ENCODE data around the gene CNR1.

CNR1 gene

GRCh38 chr6:88142297-88142668 is 23.9 kb downstream of the CNR1 start:
- no peak overlapping the region for H3K27ac ChIP-seq
- TF ChIP-seq CTCF (IDR thresholded peaks at IDR 0.05) (no peak), ZFX (IDR thresholded peaks at IDR 0.05; ENCODE audit: borderline replicate concordance) (no peak)

GRCh38 chr6:88141561-88142296 is 24.4 kb downstream of the CNR1 start:
- TF ChIP-seq ZFX (IDR thresholded peaks at IDR 0.05; ENCODE audit: borderline replicate concordance) (no peak), CTCF (IDR thresholded peaks at IDR 0.05) (no peak)
- H3K27ac ChIP-seq, result no peak overlapping the region

GRCh38 chr6:88137915-88138314 is 28.2 kb downstream of the CNR1 start:
- no peak for TF ChIP-seq ZFX (IDR thresholded peaks at IDR 0.05; ENCODE audit: borderline replicate concordance)
- TF ChIP-seq CTCF (IDR thresholded peaks at IDR 0.05), result no peak
- no peak overlapping the region for H3K27ac ChIP-seq

- TF ChIP-seq CTCF (IDR thresholded peaks at IDR 0.05) (no peak), ZFX (IDR thresholded peaks at IDR 0.05; ENCODE audit: borderline replicate concordance) (no peak)
- no peak overlapping the region for H3K27ac ChIP-seq
These were observed 30.5 kb downstream of the CNR1 start for GRCh38 chr6:88135578-88136114.

GRCh38 chr6:88134575-88134974 is 31.6 kb downstream of the CNR1 start:
- TF ChIP-seq CTCF (IDR thresholded peaks at IDR 0.05) (no peak), ZFX (IDR thresholded peaks at IDR 0.05; ENCODE audit: borderline replicate concordance) (no peak)
- no peak overlapping the region for H3K27ac ChIP-seq

- TF ChIP-seq ZFX (IDR thresholded peaks at IDR 0.05; ENCODE audit: borderline replicate concordance) (no peak), CTCF (IDR thresholded peaks at IDR 0.05) (no peak)
- H3K27ac ChIP-seq, result no peak overlapping the region
These were observed 32.4 kb downstream of the CNR1 start for GRCh38 chr6:88133718-88134117.

GRCh38 chr6:88124925-88125557 is 41.1 kb downstream of the CNR1 start:
- no peak overlapping the region for H3K27ac ChIP-seq

More at GRCh38 chr6:88124925-88125557, 41.1 kb downstream of the CNR1 start:
- TF ChIP-seq CTCF (IDR thresholded peaks at IDR 0.05) (no peak), ZFX (IDR thresholded peaks at IDR 0.05; ENCODE audit: borderline replicate concordance) (no peak)

All from 22Rv1 (cell line).